Stimulated activated naive CD4-positive, alpha-beta T cell treated with Interleukin-2 at 50 U/mL for 16 hours (primary cell): Measurements from ENCODE around the gene AVL9.
"Not testable (repeated sequence)": the region's sequence is repeated elsewhere in the genome, so short reads cannot be mapped to it uniquely, and the experiment has no call there.

Experiments used
- DNase-seq: peaks from one replicate; lab custom pipeline; 2025; lab: John Stamatoyannopoulos, UW

The AVL9 gene

DNA sequence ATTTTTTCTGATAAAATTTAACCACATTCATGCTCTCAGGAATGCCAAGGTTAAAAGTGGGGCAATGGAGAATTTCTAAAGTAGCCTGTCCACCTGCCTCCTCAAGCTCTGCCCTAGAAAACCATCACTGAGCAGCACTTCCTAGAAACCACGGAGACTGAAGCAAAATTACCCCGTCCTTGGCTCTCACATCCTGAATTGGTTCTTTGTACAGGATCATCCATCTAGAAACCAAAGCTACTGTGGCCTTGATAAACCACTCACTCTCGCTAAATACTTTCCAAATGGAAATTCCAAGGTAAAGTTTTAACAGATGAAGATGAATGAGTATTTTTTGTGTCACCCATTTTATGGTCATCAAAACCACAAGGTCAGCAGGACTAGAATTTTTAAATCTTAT is 96.6 kb downstream of the AVL9 start:
- no peak for DNase-seq

DNA sequence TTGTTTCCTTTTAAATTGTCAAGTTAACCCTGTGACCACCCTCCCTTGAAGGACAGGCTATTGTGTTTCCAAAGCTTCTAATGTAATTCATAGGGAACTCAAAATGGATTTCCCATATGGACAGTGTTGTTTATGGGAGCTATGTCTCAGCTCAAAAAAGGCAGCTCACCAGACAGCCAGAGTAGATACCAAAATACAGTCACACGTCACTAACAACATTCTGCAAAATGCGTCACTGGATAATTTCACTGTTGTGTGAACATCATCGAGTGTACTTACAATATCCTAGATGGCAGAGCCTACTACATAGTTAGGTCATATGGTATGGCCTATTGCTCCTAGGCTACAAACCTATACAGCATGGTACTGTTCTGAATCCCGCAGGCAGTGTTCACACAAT is 97.4 kb downstream of the AVL9 start:
- no peak for DNase-seq

DNA sequence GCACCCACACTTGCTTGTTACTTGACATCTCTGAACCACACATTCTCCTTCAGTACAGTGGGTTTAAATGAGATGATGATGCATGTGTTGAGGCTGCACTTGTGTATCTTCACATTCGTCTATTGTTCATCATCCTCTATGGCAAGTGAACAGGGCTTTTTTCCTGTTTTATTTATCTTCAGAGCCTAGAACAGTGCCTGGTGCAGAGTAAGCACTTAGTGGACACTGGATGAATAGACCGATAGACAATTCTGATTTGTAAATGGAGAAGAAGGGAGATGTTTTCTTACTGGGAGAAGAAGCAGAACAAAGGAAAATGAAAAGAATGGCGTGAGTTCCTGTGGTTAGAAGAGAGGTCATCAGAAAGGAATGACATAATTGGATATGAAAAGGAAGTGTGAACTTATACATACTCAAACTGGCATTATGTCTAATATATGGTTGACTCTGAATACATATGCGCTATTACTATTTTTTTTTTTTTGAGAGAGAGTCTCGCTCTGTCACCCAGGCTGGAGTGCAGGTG is 99.7 kb downstream of the AVL9 start:
- DNase-seq, result no peak

DNA sequence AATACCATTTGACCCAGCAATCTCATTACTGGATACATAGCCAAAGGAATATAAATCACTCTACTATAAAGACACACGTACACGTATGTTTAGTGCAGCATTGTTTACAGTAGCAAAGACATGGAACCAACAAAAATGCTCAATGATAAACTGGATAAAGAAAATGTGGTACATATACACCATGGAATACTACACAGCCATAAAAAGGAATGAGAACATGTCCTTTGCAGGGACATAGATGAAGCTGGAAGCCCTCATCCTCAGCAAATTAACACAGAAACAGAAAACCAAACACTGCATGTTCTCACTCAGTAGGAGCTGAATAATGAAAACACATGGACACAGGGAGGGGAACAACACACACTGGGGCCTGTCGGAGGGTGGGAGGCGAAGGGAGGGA is 105.9 kb downstream of the AVL9 start:
- not testable (repeated sequence) for DNase-seq

DNA sequence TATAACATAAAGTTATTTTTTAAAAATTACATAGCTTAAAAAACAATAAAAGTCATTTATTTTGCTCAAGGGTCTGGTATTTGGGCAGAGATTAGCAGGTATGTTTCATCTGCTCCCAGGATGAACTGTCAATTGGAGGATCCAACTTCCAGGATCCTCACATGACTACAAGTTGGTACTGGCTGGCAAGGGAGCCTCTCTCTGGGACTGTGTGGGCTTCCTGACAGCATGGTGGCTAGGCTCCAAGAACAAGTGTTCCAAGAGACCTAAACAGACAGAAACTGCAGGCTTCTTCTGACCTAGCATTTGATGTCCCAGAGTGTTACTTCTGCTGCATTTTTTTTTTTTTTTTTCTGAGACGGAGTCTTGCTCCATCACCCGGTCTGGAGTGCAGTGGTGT is 107.2 kb downstream of the AVL9 start:
- no peak for DNase-seq

DNA sequence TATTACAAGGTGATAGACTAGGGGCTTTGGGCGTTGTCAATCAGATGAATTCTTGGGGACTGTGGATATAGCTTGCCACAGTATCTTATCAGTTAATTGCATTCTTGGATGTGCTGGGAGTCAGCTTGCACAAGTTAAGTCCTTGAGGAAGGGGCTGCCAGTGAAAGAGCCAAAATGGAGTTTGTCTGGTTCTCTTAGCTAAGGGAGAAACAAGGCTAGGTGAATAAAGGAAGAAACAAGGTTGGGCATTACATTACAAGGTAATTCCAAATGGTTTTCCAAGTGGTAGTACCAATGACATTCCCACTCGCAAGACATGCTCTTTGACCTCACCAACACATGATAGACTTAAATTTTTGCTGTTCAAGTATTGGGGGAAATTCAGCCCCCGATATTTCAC is 108.2 kb downstream of the AVL9 start:
- not testable (repeated sequence) for DNase-seq

DNA sequence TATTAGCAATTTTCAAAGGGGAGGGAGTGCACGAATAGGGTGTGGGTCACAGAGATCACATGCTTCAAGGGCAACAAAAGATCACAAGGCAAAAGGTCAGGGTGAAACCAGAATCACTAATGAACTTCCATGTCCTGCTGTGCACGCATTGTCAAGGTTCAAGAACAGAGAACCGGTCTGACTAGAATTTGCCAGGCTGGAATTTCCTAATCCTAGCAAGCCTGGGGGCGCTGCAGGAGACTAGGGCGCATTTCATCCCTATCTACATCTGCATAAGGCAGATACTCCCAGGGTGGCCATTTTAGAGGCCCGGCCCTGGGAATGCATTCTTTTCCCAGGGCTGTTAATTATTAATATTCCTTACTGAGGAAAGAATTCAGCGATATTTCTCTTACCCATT is 108.8 kb downstream of the AVL9 start:
- not testable (repeated sequence) for DNase-seq

DNA sequence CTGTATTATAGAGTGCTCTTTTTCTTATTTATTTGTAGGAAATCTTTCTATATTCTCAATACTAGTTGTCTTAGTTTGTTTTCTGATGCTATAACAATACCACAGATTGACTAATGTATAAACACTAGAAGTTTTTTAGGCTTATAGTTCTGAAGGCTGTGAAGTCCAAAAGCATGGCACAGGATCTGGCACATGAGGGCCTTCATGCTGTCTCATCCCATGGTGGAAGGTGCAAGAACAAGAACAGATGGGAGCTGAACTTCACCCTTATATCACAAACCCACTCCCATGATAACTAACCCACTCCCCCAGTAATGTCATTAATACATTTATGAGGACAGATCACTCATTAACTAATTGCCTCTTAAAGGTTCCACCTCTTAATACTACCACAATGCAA is 109.7 kb downstream of the AVL9 start:
- no peak for DNase-seq

DNA sequence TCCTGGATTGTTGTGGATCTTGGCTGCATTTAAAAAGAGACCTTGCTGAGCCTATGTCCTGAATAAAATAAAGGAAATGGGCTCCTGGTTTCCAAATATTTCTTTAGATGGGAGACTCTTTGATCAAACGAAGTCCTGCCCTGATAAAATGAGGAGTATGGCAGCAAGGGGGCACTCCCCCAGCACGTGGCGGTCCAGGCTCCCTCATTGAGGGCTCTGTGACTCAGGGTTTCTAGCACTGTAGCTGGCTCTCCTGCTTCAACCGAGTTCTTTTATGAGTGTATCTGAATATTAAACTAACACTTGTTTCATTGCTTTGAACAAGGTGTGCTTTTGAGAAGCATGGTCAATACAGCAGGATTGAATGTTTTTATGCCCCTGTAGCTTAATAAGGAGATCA is 114.2 kb downstream of the AVL9 start:
- no peak for DNase-seq

DNA sequence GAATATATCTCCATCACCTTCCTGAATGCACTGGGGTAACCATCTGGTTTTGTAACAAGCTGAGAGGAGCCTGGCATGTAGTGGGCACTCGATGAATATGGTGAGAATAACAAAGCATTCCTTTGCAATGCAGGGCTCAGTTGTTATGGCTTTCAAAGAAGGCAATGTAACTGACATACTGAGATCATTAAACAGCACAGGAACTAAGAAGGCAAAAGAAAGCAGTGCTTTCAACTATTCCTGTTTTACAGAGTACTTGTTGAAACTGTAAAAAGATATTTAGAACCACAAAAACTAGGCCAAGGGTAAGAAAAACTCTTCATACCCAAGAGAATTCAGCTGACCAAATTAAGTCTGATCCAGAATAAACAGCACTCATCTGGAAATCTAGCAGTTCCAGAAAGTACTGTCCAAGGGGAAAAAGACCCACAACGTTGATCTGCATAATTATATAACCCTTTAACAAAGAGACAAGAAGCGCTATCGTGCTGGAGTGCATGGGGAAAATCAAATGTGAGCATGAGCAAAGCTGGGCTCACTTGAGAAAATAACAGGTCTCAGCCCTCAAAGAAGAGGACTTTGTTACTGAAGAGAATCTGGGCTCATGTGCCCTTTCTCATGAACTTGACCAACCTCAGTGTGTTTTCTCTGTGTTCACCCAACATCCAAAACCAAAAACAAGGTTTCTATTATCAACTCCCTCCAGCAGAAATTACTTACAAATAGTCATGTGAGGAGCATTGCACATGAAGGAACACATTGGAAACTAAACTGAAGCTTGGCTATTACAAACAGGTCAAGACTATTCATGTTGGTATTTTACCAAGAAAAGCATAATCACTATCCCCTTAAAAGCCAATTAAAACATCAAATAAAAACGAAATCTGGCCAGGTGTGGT is 116.2 kb downstream of the AVL9 start:
- no peak for DNase-seq

DNA sequence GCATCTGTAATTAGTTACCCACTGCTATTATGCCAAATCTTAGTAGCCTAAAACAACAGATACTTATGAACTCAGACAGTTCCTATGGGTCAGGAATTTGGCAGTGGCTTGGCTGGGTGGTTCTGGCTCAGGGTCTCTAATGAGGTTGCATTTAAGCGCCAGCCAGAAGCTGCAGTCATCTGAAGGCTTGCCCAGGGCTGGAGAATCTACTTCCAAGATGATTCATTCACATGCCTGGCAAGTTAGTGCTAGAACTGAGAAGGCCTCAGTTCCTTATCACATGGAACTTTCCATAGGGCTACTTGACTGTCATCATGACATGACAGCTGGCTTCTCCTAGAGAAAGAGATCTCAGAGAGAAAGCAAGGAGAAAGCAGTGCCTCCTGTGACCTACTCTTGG is 121.3 kb downstream of the AVL9 start:
- no peak for DNase-seq

DNA sequence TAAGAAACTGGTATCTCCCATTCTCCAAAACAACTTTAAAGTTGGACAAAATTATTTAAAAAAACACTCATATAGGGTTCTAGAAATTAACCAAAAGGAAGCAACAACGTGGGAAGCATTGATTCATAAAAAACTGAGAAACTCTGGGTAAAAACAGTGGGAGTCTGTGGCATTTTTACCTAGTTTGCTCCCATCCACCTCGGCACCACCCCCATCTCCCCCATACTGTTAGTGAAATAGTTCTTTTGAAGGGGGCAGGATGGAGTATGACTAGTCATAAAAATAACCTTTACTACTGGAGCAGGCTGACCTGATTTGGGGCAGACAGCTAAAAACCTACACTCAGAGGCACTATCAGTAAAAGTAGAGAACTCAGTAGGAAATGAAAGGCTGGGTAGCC is 123.2 kb downstream of the AVL9 start:
- peak; percentile 1 for DNase-seq

DNA sequence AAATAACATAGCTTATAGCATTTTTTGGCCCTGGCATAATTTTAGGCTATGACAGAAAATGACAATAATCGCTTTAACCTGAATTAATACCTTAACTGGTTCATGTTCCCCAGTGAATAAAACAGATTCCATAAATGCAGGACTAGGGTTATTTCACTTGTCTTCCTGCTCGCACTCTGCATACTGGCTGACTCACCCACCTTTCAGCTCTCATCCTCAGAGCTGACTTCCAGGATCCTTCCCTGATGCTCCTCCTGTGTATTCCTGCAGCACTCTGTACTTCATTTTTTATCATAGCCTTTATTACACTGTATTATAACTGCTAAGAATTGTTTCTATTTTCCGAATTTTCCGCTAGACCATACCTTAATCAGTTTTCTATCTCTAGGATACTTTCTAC is 123.7 kb downstream of the AVL9 start:
- DNase-seq, result no peak

DNA sequence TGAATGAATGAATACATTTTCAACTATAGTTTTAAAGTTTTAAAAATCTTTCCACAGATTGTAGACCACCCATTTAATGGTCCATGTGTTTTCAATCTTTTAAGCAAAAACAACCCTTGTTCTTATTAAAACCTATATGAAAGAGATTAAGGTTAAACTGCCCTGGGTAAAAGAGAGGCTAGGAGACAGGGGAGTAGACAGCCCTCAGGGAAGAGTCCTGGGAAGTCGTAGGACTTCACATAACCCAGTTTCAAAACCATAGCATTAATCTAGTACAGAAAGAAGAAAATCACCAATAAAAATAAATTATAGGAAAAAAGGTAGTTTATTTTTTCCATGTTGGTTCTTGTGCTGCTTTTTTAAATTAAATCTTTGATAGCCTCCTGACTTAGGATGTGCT is 124.1 kb downstream of the AVL9 start:
- not testable (repeated sequence) for DNase-seq

DNA sequence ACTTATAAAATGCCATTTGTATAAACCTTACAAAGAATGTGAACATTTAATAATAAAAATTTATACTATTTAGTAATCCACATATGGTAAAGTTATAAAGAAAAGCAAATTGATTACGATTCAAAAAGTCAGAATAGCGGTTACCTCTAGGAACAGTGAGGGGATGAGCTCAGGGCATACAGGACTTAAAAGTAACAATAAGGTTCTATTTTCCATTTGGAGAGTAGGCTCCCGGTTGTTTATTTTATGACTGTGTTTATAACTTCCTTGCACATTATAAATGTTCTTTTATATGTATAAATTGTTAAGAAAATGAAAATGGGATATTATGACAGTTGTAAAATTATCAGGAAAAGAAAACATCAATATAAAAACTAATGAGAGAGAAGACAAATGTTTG is 135.7 kb downstream of the AVL9 start:
- no peak for DNase-seq

DNA sequence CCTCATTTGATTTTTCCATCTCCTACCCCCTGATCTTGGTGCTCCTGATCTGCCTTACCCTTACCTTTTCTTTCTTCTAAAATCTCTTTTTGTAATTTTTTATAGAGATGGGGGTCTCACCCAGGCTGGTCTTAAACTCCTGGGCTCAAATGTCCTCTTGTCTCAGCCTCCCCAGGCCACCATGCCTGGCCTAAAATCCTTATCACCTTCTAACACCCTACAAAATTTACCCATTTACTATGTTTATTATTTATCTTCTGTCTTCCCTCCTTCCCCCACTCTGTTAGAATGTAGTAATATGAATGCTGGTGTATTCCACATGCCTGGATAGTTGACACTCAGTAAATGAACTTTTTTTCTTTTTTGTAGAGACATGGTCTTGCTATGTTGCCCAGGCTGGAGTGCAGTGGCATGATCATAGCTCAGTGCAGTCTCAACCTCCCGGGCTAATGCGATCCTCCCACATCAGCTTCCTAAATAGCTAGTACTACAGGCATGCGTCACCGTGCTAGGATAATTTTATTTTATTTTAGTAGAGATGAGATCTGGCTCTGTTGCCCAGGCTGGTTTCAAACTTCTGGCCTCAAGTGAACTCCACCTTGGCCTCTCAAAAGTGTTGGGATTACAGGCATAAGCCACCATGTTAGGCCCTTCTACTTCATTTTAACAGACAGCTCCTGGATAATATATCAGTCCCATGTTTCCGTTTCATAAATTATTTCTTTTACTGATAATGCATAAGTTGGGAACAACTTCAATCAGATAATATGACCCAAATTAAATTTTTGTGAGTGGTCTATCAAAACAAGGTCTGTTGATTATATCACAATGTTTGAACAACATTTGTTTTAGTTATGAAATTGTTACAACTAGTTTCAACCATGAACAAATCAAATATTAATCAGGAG is 136.6 kb downstream of the AVL9 start:
- not testable (repeated sequence) for DNase-seq

DNA sequence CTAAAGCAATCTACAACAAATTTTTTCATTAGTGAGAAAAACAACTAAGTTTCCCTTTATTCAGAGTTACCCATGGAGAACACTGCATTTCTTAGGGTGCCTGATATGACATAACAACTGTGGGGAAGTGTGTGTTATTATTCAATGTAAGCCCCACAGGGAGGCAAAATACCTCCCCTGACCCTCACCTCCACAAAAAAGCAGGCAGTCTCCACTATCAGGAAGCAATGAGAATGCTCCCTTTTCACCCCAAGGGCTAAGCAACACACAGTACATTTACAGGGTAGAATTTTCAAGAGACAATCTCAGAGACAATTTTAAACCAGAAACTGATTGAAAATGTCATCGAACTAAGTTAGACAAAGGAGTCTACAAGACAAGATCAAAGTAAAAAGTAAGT is 138.2 kb downstream of the AVL9 start:
- not testable (repeated sequence) for DNase-seq

DNA sequence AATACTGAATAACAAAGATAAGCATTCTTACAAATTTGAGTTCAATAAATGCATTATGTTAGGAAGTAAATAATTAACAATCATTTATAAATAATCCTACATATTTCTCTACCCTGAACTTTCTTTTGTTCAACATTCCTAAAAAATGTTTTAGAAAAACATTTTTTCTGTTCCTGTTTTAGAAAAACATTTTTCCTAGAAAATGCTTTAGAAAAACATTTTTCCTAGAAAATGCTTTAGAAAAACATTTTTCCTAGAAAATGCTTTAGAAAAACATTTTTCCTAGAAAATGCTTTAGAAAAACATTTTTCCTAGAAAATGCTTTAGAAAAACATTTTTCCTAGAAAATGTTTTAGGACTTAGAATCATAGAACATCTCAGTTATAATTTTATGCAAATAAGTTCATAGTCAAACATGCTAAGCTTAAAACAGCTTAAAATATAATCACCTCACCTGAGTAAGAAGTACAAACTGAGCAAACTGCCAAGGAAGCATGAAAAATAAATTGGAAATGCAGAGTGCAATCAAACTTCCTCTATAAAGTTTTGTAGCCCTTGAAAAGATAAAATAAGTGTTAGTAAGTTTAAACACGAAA is 139.6 kb downstream of the AVL9 start:
- not testable (repeated sequence) for DNase-seq

DNA sequence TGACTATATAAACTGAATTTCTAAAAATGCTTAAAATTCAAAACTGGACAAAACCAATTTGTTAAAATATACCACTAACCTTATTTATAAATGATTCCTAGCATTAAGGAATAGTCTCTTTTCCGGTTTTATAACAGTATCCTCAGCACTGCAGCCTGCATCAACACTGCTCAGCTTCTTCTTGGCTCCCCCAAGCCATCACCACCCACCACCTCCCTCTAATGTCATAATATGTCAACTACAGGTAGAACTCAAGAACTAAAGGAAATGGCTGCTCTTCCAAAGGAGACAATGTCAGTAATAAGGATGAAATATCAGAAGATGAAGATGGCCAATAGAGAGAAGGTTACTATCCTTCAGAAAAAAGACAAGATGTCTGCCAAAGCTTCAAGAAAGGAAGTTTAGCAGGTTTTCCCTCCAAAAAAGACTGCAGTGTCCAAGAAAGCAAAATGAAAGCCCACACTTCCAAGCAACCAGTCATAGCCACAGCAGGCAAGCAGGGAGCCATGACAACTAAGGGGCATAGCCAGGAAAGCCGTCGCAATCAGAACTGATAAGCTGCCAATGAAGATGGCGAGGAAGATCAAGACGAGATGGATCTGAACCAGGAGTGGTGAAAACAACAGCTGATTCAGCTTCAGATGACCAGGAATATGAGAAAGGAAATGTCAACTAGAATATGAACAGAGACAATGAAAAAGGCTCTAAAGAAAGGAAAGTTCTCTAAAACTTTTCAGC is 141.6 kb downstream of the AVL9 start:
- not testable (repeated sequence) for DNase-seq

DNA sequence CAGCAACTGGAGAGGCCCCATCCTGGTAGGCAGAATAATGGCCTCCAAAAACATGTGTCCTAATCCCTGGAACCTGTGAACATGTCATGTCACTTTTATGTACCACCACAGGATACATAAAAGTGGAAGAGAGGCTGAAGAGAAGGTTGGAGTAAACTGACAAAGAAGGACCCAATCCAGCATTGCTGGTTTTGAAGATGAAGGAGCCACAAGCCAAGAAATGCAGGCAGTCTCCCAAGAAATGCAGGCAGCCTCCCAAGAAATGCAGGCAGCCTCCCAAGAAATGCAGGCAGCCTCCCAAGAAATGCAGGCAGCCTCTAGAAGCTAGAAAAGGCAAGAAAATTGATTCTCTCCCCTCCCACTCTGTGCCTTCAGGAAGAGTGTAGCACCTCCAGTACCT is 142.3 kb downstream of the AVL9 start:
- DNase-seq, result not testable (repeated sequence)
